ENCODE measurements around the gene SEC22C.
A peak's percentile ranks its signal among the peaks of the same experiment; 100 is the strongest.
"Not testable (repeated sequence)": the region's sequence is repeated elsewhere in the genome, so short reads cannot be mapped to it uniquely, and the experiment has no call there.

SEC22C gene

GRCh38 chr3:42581709-42582473 is at the start of gene SEC22C:
TSS of gene SEC22C (minus strand) at chr3:42581967. CDS start at chr3:42569046, 12,921 bp downstream.
- DNase-seq: peak; percentile 95 to 96

- DNase-seq: peak in 1 of 2 donors; percentile 39
These were observed 31.7 kb upstream of the SEC22C start for GRCh38 chr3:42613462-42613861.

GRCh38 chr3:42612928-42613327 is 31.2 kb upstream of the SEC22C start:
- DNase-seq: no peak

- DNase-seq: peak in 1 of 2 donors; percentile 30
These were observed 30.4 kb upstream of the SEC22C start for GRCh38 chr3:42612217-42612616.

- DNase-seq: peak in 1 of 2 donors; percentile 39
These were observed 29.2 kb upstream of the SEC22C start for GRCh38 chr3:42610976-42611375.

GRCh38 chr3:42608581-42608980 is 26.8 kb upstream of the SEC22C start:
- DNase-seq: no peak

GRCh38 chr3:42605546-42606173 is 23.9 kb upstream of the SEC22C start:
- DNase-seq: no peak

- DNase-seq: no peak
These were observed 21.2 kb upstream of the SEC22C start for GRCh38 chr3:42602961-42603360.

- DNase-seq: peak in 1 of 2 donors; percentile 50
These were observed 20.3 kb upstream of the SEC22C start for GRCh38 chr3:42601896-42602581.

- peak; percentile 48 to 62 for DNase-seq
These were observed 19.4 kb upstream of the SEC22C start for GRCh38 chr3:42600958-42601675.

- DNase-seq: peak; percentile 99
These were observed 18.6 kb upstream of the SEC22C start, which contains the start of gene NKTR for GRCh38 chr3:42600111-42600957. TSS of gene NKTR (plus strand) at chr3:42600686. CDS start at chr3:42601007, 321 bp downstream.

- not testable (repeated sequence) for DNase-seq
These were observed 15.3 kb upstream of the SEC22C start for GRCh38 chr3:42597098-42597497.

- no peak for DNase-seq
These were observed 13.9 kb upstream of the SEC22C start for GRCh38 chr3:42595682-42596081.

GRCh38 chr3:42593635-42594034 is 11.9 kb upstream of the SEC22C start:
- no peak for DNase-seq

- DNase-seq: no peak
These were observed 10.0 kb upstream of the SEC22C start for GRCh38 chr3:42591811-42592210.

GRCh38 chr3:42590989-42591756 is 9.4 kb upstream of the SEC22C start:
- no peak for DNase-seq

- no peak for DNase-seq
These were observed 7.8 kb upstream of the SEC22C start for GRCh38 chr3:42589382-42590109.

GRCh38 chr3:42588625-42589024 is 6.9 kb upstream of the SEC22C start:
- DNase-seq: no peak

- DNase-seq: no peak
These were observed 805 bp upstream of the SEC22C start for GRCh38 chr3:42582474-42583070.

GRCh38 chr3:42581400-42581708 is 413 bp downstream of the SEC22C start:
- DNase-seq: no peak

All from CD4-positive, alpha-beta T cell treated with Interleukin-4 for 1 hour (primary cell).